Activated CD4-positive, CD25-positive, alpha-beta regulatory T cell treated with anti-CD3 and anti-CD28 coated beads, Interleukin-2, amount 50 U/mL, for 72 hours (primary cell): ENCODE data around the gene FAM170B.

ENCODE experiments used
- DNase-seq: peaks from one replicate; pipeline ENCODE4 v3.0.0; 2021

Gene FAM170B

DNA sequence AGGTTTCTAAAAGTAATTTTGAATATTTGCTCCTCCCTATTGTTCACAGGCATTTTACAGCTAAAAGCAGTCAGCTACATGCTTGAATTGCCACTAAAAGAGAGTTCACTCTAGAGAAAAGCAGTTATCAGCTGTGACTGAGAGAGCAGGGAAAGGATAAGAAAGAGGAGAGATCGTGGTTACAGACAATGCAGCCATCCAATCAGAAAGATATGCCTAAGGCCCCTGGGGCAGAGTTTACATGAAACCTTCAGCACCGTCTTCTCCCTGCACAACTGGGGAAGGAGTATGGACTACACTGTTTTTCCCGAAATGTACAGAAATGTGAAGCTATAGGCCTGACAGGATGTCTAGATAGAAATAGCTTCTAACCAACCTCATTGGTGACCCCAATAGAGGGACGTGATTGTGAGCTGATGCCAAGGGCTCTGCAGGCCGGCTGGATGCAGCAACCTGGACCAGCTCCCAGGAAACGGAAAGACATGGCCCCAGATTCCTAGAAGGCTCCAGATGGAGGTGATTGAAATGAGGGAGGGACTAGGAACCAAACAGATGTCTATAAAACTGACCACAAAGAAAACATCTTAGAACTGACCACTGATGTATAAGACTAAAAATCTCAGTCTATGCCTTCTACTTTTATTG lies 15.3 kb downstream of the FAM170B start:
- DNase-seq = no peak

DNA sequence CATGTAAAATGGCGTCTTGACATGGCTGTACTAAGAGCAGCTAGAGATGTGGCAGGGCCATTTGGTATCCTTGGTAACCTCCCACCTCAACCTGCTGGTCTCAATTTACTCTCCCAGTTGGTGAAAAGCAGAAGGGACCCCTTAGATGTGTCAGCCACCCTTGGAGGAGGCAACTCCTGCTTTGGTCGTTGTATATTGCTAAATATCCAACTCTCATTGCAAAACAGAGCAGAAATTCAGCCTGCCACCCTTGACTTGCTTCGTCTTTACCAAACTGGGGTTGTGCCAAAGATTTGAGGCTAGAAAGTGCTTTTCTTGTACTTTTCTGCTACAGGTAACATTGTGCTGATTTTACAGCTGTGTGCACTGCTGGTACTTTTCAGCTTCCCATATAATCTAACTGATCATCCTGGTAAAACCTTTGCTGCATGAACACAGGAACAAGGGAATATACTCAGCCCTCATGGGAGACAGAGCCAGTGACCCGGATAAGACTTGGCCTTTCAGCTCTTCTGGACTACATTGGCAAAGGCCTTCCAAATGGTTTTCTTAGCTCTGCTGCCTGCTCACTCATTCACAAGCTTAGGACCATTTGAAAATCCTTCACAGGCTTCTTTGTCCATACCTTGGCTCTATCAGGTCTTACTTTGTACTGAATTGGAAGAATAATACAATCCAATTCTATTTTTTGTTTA lies 16.3 kb downstream of the FAM170B start:
- DNase-seq = no peak

DNA sequence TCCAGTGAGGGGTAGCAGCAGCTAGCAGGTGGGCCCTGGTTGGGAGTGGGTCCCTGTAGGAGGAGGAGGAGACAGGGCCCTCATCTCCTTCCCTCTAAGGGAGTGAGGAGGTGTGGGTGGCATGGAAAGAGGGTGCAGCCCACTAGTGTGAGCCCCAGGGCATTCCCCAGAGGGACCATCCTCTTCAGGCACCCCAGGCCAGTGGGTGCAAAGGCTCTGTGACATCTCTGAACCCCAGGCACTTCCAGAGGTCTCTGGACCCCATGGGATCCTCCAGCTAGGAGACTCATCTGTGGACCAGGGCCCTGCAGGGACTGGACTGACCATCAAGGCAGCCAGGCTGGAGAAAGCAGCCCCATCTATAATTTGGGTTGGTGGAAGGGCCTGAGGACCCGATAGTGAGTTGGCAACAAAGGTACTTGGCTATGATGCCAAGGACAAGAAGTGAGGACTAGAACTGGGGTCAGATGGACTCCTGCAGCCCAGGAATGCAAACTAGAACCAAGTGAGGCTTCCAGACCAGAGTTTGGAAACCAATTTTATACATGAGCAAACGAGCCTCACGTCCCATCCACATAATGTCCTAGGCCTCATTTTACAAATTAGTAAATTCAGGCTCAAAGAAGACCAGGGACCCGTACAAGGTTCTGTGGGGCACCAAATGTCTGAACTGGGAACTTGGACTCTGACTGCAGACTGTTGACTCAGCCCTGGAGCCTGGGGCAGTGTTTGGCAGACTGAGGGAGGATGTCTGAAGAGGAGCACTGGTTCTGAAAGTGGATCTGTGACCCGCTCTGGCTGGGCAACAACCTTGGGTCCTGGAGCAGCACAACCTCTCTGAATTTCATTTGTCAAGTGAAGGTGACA lies 17.1 kb downstream of the FAM170B start:
- no peak for DNase-seq

DNA sequence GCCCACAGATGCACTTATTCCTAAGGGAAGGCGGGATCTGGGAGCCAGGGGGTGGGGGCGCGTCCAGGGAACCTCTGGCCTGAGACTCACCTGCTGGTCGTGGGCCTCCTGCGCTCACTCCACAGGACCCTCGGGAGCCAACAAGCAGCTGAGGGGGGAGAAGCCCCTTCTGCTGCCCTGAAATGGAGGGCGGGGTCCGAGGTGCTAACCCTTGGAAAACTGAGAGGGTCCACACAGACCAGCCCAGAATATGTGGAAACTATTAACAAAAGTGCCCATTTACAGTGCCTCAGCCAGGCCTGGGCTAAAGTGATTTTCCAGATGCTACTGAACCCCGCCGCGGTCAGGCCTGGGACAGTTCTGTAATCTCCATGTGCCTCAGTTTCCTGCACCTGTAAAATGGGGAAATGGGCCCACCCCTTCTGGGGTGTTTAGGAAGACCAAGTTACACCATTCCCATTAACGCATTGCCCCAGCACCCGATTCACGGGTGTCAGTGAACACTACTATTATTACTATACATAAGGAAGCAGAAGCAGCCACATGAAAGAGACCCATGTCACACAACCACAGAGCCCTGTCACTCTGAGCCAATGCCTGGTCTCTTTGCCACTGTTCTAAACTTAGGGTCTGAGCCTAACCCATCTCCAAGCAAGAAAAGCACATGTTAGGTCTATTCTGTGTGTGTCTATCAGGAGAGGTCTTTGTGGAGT lies 17.9 kb downstream of the FAM170B start:
- no peak for DNase-seq

DNA sequence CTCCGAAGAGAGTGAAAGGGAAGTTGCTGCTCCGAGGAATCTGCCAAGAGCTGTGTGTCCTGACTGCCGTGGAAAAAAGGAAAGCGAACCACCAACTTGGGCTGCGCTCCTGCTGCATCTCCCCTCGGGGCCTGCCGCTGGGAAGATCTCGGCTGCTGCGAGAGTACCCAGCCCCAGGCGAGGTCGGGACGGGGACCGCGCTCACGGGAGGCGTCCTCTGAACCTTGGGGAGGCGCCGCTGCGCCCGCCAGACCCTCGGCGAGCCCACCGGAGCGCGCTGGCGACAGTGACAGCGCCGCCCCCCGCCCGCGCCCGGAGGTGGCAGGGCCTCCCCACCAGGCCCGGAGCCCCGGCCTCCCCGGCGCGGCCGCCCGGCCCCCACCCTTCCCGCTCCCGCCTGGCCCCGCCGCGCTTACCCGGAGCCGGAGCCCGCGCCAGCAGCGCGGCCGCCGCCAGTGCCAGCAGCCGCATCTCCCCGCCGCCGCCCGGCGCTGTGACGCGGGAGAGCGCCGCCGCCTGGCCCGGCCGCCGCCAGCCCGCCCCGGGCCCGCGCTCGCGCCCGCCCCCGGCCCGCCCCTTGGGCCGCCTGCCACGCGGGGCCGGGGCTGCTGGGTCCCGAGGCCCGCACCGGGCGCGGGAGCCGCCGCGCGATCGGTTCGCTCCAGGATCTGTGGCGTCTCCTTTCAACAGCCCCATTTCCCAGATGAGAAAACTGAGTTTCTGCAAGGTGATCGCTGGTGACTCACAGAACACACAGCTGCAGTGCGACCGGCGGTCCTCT lies 18.6 kb downstream of the FAM170B start, which contains the start of gene VSTM4:
Gene VSTM4 (minus strand): TSS at position 508 of the 781 bp plus-strand sequence. CDS start 37 bp downstream, at position 471.
- no peak for DNase-seq

DNA sequence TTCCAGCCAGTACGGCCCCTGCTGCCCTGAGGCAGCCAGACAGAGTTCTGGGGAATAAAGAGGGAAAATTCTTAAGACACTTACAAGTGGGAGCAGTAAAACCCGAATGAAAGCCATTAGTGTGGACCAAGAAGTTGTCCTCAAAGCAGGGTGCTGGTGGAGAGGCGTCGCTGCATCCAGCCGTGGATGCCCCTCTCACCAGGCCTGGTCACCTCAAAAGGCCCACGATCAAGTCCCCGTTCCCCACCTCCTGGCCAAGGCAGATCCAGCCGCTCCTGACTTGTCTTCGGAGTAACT lies 19.2 kb downstream of the FAM170B start:
- DNase-seq = no peak

DNA sequence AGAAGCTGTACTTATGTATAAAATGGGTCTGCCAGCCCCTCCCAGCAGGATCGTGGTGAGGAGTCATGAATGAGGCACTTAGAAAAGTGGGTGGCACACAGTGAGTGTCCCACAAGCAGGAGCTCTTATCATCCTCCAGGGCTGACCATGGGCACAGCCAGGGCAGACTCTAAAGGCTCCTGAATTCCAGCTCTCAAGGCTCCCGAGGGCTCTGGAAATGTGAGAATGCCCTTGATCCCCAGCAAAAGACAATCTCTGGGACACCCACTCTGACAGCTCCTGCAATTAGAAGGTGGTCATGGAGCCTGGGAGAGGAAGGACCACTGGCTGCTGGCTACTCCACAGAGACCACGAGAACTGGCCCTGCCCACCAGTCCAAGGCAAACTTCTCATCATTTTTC lies 20.1 kb downstream of the FAM170B start:
- DNase-seq = no peak

DNA sequence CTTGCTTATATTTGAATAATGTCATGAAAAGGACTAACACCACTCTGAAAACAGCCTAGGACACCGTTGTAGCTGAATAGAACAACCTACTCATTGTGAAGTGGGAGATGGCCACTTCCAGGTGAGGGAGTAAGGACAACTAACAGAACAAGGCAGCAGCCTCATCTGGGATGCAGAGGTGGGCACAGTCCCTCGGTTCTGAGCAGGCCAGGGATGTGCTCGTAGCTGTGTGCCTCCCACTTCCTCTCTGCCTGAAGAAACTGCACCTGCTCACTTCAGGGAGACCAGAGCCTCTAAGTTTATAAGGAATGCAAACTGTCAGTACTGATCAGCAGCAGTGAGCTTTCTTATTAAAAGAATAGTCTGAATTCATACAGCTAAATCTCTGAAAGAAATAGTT lies 21.0 kb downstream of the FAM170B start:
- DNase-seq = no peak

DNA sequence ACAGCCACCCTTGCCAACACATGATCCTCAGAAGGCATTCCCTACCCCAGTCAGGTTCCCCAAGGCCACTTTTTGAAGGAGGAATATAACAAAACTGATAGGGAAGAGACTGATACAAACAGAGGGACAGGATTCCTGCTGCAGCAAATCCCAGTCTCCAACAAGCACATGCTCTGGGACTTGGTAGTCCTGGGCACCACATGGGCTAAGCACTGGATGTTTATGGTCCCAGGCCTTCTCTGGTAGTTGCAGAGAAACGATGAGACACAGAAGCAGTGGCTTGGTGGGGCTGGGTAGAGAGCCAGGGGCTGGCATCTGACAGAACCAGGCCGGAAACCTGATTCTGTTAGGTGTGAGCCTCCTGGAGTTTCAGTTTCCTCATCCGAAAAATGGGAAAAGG lies 21.7 kb downstream of the FAM170B start:
- DNase-seq = no peak

DNA sequence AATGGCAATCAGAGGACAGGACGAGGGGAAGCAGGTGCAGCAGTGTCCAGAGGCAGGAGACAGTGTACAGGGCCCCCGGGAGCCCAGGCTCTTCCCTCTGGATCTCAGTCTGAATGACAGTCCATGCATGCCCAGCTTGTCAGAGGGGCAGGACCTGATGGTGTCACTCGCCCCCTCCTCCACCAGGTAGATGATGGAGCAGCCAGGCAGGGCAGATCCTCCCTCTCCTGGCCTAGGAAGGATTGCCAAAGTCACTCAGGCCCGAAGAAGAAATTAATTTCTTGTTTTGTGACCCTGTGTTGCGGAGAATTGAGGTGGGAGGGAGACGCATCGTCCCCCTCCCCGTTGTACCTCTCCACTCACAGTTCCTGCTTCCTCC lies 22.5 kb downstream of the FAM170B start:
- no peak for DNase-seq

DNA sequence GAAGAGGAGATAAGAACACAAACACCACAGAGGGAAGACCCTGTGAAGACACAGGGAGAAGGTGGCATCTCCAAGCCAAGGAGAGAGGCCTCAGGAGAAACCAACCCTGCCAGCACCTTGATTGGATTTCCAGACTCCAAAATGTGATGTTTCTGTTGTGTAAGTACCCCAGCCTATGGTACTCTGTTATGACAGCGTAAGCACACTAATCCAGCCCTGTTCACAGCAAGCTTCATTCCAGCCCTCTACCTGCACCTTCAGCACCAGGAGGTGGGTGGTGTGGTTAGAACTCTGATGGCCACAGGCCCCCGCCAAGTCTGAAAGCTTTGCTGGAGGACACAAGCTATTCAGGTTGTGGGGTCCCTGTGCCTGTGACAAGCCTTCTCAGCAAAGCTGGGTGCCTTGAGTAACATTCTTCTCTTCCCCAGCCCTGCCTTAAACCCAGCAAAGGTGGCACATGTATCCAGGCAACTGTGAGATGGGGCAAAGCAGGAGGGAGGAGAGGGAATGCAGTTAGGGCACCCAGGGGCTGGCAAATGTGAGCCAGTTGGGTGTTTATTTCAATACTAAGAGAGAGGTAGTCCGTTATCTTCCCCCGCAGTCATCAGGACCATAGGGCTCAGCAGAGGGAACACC lies 23.0 kb downstream of the FAM170B start:
- DNase-seq = no peak

DNA sequence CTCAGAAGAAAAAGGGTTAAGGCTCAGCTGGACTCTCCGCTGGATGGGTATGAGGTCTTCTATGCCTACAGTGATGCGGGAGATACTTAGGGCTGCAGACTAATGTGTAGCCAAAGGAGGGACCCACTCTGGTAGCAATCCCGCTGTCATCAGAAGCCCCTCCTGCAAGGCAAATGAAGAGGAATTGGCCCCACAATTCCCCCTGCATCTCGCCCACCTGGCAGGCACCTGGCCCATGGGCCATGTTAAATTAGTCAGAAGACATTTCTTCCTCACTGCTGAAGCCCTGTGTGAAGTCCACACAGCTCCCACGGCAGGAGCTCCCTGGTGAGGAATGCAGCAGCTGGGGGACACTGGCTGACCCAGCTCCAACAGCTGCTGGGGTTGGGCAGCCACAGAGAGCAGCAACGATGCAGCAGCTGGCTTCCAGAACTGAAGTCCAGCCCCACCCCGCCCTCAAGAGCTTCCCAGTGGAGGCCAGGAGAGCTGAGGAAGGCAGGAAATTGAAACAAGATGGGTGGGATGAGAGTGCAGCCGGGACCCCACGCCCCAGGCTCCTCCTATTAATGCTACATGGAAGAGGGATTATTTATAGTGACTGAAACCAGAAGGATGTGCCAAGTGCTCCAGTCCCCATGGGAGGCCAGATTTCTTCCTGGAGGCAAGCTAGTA lies 24.0 kb downstream of the FAM170B start:
- DNase-seq = no peak

DNA sequence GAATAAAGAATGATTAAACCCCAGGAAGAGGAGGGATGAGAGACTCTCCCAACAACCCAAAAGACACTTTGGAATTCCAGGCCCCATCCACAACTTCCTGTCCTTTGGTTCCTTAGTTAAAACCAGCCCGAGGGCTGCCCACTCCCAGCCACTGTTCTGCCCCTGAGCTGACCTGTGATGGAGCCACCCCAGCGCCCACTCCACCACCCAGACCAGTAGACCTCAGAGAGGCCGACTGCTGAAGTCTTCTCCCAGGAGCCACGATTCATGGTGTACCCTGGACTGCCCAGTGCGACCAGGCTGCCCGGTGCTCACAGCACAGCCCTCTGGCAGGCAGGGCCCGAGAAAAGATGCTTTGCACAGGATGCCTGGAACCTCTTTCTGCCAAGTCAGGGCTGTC lies 25.2 kb downstream of the FAM170B start:
- DNase-seq = no peak

DNA sequence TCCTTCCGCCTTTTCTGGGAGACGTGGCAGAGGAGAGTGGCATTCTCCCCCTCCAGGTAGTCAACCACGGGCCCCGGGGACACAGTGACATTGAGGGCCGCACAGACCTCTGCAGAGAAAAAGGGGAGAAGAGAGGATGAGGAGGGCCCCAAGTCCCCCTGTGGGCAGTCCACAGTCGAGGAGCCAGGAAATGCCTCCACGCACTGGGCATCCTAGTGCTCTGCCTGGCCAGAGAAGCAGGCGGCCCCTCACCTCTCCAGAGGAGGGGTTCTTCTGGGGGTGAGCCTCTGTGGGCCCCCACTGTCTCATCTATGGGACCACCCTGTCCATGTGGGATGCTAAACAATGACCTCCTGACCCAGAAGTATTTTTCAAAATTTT lies 25.9 kb downstream of the FAM170B start:
- DNase-seq = no peak

DNA sequence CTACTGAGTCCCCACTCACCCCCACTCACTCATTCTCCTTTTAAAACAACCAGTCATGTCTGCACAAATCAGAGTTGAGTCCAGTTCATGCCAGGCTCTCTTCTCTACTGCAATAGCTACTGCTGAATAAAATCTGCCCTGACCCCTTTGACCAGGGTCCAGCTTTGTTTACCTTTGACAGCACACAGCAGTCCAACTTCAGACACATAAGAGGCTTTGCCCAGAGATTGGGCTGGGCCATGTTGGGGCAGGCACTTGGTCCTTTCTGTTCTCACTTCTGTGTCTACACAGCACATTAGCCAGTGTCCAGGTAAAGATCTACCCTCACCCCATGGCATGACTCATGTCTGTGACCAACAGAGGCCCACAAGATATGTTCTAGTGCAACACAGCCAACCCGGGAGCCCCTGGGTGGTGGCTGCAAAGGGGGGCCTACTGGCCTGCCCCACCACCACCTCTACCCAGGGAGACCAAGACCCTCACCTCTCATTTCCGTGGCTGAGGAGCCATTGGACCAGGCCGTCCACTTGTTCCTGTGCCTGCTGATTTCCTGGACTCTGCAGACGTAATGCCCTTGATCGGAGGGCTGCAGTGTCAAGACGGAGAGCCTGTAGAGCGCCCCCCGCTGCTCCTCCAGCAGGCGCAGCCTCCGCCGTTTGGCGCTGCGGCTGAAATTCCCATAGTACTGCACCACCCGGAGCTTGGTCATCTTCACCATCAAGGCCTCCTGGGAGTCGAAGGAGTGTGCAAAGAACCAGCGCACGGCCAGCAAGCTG lies 26.5 kb downstream of the FAM170B start:
- DNase-seq = no peak

DNA sequence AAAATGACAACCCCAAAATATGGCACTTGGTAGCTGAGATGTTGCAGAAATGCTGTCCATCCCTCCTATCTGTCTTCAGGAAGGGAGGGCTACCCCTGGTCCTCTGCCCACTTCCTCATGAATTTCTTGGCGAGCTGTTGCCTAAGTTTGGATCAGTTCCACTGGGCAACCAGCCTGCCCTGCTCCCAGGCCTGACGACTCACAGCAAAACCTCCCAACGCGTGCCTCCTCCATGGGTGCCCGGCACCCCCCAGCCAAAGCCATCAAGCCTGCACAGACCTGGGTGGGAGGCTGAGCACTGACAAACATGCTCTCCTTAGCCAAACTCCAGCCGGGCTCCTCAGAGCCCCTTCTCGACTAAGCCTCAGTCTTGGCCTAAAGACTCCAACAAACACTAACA lies 27.4 kb downstream of the FAM170B start:
- DNase-seq = no peak

DNA sequence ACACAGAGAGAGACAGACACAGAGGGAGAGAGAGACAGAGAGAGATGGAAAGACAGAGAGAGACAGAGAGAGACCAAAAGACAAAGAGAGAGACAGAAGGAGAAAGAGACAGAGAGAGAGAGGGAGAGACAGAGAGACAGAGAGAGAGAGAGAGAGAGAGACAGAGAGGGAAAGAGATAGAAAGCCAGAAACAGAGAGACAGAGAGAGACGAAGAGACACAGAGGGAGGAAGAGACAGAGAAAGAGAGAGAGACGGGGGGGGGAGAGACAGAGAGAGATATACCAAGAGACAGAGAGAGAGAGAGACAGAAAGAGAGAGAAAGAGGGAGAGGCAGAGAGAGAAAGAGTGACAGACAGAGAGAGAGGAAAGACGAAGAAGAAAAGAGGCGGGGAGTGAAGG lies 28.7 kb downstream of the FAM170B start:
- no peak for DNase-seq

DNA sequence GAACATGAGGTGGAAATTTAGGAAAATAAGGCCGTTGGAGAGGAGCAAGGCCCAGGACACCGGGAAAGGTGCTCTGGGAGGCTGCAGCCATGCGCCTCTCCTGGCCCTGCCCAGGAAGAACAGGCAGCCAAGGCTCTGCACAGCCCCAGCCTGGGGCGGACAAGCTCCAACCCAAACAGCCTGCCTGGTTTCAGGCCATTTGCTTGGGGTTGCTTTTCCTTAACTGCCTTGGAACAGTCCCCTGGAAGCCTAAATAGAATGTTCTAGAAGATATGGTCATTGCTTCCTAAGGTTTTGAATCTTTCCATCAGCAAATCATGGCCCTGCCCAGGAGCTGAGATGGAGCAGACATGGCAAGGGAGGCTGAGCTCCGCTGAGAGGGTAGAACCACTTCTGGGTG lies 29.5 kb downstream of the FAM170B start:
- DNase-seq = no peak

DNA sequence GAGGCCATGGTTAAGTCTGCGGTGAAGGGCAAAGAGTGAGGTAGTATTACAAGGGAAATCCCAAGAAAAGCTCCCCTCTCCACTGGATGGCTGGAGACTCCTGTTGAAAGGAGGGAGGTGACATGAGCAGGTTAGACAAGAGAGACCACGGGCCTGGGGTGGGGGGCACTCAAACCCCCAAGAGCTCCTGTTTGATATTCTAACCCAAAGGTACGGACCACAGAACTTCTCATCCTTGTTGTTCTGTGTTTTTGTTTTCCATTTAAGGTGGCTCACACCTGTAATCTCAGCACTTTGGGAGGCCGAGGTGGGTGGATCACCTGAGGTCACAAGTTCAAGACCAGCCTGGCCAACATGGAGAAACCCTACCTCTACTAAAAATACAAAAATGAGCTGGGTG lies 30.1 kb downstream of the FAM170B start:
- no peak for DNase-seq

DNA sequence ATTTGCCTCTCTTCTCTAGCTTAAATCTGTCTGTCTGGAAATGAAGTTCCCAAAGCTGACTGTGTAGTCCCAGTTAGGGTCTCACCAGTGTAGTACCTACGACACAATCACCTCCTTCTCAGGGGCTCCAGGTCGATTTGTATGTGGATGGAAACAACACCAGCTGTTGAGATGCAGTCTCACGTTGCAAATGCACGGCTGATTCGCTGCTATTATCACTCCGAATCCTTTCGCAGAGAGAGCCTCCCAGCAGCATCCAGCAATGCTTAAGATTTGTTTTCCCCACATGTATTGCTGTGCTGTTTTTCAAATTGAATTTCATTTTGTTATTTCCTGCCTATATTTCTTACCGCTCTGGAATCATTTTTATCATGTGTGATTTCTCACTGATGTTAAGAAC lies 34.8 kb downstream of the FAM170B start:
- DNase-seq = no peak
